Right ventricle myocardium superior (tissue), 1 donor: Measurements from ENCODE around the gene SNRPA1. TPM values are rescaled to one million over a fixed set of nuclear protein-coding genes. Genes with fewer than 3 reads are reported as not detected.
"Not testable (repeated sequence)": the region's sequence is repeated elsewhere in the genome, so short reads cannot be mapped to it uniquely, and the experiment has no call there.

Experiments
- ATAC-seq: fragments of 200-7000 bp; cut with Tn5 transposase; one replicate; pipeline ENCODE4 v1.9.1; 2020; ENCODE audit warnings: mild to moderate bottlenecking; ENCODE audit not compliant: poor library complexity
- DNase-seq: peaks from one replicate; pipeline ENCODE4 v3.0.0-alpha.2; 2020
- intact Hi-C: fragments of 100-400 bp; cut with DNase I; formaldehyde crosslinking; loops from one replicate; pipeline ENCODE4 v1.11.2; 2022
- long read RNA-seq: library from polyadenylated mRNA; unstranded; transcript quantifications from one replicate; pipeline ENCODE4 v2.0.0, GENCODE V29; 2021
- total RNA-seq: library from RNA; stranded (reverse); fragmentation: NEBNext Ultra II Directional; extraction: Animal tissue kit (Norgen Biotek cat#: 25700); gene quantifications from one replicate; pipeline ENCODE4 v1.2.1, GENCODE V29; 2021
- donor health status: DM: no; HTN: yes; CAD: no; lungs with severe emphysema.

SNRPA1 gene
- 27.9 TPM for total RNA-seq
- long read RNA-seq, transcript SNRPA1-201 (9 exons, 1,055 nt) = major isoform, 11 of 31 reads
- long read RNA-seq, partial matches to known transcripts = 12 of 31 reads
- long read RNA-seq, other reads (novel, unspliced or antisense) = 3 of 31 reads

DNA sequence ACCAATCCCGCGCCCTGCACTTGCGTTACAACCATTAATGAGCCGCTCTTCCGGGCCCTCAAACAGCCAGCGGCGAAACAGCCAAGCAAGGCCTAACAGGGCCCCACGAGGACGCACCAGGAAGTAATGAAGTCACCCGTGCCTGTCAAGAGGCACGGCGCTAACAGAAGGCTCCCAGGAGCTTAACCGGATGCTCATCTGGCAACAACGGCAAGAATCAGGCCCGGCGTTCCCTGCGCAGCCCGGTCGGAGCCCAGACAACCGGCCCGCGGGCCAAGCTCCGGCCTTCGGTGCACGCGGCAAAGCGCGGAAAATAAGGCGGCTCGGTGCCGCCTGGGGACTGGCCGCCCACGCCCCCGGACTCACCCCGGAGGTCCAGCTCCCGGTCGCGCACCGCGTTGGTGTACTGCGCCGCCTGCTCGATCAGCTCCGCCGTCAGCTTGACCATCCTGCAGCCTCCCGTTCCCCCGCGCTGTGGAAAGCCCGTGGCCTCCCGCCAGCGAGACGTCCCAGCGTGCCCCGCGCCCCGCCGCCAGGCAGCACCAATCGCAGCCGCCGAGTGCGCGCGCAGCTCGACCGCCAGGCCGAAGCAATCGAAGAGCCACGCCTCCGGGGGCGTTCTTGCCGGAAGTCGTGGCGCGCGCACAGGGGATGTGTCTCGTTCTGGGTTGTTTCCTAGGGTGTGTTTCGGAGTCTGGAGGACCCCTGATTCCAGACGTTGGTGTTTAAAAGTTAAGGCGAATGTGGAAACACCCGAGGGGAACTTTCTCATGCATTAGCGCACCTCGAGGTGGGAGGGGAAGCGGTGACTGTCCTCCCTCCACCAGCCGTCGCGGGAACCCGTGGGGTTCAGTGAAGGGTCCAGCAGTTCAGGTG lies at the start of gene SNRPA1:
Gene SNRPA1, minus strand, starts transcription at position 518 of the 876 bp plus-strand sequence. Its CDS starts 70 bp downstream, at position 448.
- peak; percentile 97 for ATAC-seq
- intact Hi-C loops = no loop called here

GRCh38 chr15:101342056-101342455 lies 47.0 kb upstream of the SNRPA1 start:
- DNase-seq (no peak), ATAC-seq (no peak)
- intact Hi-C loops = no loop called here

More for the DNA sequence above, at the start of gene SNRPA1:
- peak; percentile 100 for DNase-seq

- ATAC-seq = no peak
Observed at GRCh38 chr15:101338502-101339057, 43.5 kb upstream of the SNRPA1 start.

DNA sequence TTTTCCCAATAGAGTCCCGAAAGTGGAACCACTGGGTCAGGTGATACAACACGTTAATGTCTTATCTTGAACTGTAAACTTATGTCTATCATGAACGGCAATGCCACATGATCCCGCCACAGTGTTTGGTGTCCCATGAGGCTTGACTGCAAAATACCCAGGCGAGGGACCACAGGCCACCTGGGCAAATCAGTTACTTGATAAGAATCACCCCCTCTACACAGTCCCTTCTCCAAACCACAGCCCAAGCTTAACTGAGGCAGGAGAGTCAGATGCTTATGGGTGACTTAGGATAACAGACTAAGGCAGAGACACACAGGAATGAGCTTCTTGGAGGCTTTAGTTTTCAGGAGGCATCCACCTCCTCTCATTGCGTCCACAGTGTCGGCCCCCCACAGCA lies 42.9 kb upstream of the SNRPA1 start:
- DNase-seq (no peak), ATAC-seq (no peak)
- intact Hi-C loops = no loop called here

More at GRCh38 chr15:101338502-101339057, 43.5 kb upstream of the SNRPA1 start:
- intact Hi-C loops = no loop called here
- no peak for DNase-seq

DNA sequence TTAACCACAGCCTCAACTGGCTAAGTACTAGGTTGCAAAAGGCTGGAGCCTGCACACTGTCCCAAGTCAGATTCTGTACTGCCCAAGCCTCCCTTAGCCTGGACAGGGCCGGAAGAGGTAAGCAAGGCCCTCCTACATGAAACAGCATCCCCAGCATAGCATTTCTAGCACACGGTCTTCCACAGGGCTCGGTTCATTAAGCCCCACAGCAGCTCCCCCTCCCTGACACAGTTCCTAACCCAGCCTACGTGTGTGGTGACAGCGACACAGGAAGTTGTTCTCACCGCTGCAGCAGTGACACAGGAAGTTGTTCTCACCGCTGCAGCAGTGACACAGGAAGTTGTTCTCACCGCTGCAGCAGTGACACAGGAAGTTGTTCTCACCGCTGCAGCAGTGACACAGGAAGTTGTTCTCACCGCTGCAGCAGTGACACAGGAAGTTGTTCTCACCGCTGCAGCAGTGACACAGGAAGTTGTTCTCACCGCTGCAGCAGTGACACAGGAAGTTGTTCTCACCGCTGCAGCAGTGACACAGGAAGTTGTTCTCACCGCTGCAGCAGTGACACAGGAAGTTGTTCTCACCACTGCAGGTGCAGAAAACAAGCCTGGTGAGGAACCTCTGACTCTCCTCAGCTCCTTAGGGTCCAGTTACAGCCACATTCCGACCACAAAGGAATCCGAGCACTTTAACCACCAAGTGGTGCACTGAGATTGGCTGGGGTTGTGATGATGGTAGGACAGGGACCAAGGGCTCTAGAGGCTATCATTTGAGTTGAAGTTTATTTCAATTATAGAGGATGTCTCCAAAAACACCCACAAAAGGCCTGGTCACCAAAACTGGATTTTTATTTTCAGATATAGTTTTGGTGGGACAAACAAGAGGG lies 39.1 kb upstream of the SNRPA1 start:
- ATAC-seq, intact Hi-C loops, DNase-seq: not testable (repeated sequence)

- DNase-seq (no peak), ATAC-seq (no peak)
- intact Hi-C loops = no loop called here
Observed at GRCh38 chr15:101332061-101332467, 37.0 kb upstream of the SNRPA1 start.

- ATAC-seq (no peak), DNase-seq (no peak)
- intact Hi-C loops = no loop called here
Observed at GRCh38 chr15:101329867-101330380, 34.9 kb upstream of the SNRPA1 start.

DNA sequence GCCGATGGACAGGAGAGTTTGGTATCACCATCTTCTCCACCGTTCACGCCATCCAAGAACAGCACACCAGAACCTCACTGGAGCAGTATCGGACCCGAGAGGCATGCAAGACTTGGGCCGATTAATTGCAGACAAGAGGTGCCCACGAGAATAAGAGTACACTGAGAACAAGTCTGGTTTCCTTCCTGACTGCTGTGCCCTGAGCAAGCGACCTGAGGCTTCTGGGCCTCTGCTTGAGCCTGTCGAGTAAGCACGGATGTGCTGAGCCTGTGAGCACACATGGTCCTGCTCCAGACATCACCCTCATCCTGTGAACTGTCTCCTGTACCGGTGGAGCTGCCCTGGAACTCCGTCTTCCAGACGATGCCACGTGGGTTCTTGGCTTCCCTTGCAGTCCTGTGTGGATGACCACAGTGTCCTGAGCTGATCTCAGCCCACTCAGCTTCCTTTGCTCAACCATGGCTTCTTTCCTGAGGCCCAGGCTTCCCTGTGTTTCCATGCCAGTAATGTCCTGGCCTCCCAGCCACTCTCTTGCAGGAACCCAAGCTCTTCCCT lies 34.3 kb upstream of the SNRPA1 start:
- DNase-seq (no peak), ATAC-seq (no peak)
- intact Hi-C loops = no loop called here

GRCh38 chr15:101328001-101328400 lies 33.0 kb upstream of the SNRPA1 start:
- DNase-seq (no peak), ATAC-seq (no peak)
- intact Hi-C loops = no loop called here

- intact Hi-C loops = no loop called here
- DNase-seq (no peak), ATAC-seq (no peak)
Observed at GRCh38 chr15:101327147-101327740, 32.2 kb upstream of the SNRPA1 start.

DNA sequence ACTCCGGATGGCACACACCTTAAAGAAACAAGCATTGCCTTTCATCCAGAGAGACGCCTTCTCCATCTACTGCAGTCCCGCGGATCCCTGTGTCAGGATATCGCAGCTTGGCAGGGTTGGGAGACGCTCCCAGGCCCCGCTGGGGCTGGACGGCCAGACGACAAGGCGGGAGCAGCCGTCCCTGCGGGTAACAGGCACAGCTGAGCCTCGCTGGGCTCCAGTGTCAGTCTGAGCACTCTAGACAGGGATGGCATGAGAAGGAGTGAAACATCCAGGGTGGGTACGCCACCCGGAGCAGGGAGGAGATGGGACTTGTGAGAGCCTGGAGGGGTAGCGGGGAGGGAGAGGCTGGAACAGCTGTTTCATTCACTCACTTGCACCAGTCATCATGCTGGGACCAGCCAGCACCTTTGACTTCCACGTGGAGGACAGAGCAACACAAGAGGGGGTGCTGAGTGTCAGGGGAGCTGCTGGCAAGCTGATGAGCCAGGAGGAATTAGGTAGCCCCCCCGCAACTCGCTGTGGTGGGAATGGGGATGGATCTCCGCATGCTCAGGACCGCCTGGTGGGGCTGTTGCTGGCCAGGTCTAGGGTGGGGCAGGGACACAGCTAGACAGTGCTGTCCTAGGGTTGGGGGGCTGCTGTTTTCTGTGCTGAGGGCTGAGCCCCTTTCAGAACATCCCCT lies 31.6 kb upstream of the SNRPA1 start:
- intact Hi-C loops = no loop called here
- no peak for ATAC-seq
- no peak for DNase-seq

DNA sequence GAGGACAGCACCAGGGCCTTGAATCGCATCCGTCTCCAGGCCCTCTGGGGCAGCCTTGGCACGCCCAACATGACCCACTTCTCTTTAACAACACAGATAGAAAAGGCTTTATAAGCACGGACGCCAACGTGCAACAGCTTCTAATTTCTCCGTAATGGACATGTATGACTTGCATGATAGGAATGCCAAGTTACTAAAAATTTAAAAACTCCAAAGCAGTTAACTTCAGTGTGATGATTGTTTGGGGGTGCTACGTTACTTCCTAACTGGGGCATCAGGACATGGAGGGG lies 30.9 kb upstream of the SNRPA1 start:
- intact Hi-C loops = no loop called here
- ATAC-seq (no peak), DNase-seq (no peak)

GRCh38 chr15:101325263-101326025 lies 30.4 kb upstream of the SNRPA1 start:
- ATAC-seq = no peak
- intact Hi-C loops = no loop called here
- DNase-seq = no peak

GRCh38 chr15:101324524-101325177 lies 29.6 kb upstream of the SNRPA1 start:
- intact Hi-C loops = no loop called here
- ATAC-seq (no peak), DNase-seq (no peak)

- no peak for DNase-seq
- intact Hi-C loops = no loop called here
- ATAC-seq = no peak
Observed at GRCh38 chr15:101323793-101324523, 28.9 kb upstream of the SNRPA1 start.

DNA sequence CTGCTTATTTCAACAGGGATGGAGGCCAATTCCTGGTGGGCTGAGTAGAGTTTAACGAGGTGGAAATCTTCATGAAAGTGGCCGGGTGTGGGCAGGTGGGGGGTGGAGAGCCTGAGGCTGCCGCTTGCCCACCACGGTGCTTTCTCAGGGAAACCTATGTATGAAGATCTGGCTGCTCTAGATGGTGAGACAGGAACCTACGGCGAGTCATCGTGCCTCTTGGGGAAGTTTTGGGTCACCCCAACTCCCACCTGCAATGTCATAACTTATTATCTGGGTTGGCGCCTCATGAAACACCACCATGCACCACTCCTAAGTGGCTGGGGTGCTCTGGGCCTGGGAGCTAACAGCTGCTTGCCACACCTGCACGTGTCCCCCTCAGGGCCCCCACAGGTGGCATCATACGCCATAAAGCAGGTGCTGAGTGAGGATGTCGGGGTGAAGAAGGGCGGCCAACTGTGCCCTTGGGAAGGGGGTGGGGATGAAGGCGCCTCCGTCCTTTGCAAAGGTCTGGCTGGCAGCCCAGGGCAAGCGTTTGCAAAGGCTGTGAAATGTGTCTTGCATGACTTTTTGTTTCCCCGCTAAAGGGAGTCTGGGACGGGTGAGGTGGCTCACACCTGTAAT lies 27.9 kb upstream of the SNRPA1 start:
- ATAC-seq (no peak), DNase-seq (no peak)
- intact Hi-C loops = no loop called here
